Peyer's patch (tissue), 4 donors: Measurements from ENCODE around the gene MARCHF9. TPM values are rescaled to one million over a fixed set of nuclear protein-coding genes. Genes with fewer than 3 reads are reported as not detected.

Experiments
- DNase-seq, 3 donors: peaks; one replicate each; pipeline ENCODE4 v3.0.0-alpha.2; 2017 to 2019
- H3K27ac ChIP-seq, 4 donors: fragments of 200-600 bp; sonication (generic); one replicate each; pipeline ENCODE4 v1.5.1; 2016 to 2019
- H3K27me3 ChIP-seq, 2 donors: fragments of 200-600 bp; sonication (generic); one replicate each; pipeline ENCODE4 v1.5.1; 2019
- H3K36me3 ChIP-seq, 3 donors: fragments of 200-600 bp; sonication (generic); one replicate each; pipeline ENCODE4 v1.5.1; 2016 to 2019
- H3K4me1 ChIP-seq, 4 donors: fragments of 200-600 bp; sonication (generic); one replicate each; pipeline ENCODE4 v1.5.1; 2016 to 2019
- H3K4me3 ChIP-seq, 4 donors: fragments of 200-600 bp; sonication (generic); 1 replicate in 3 of 4; 2 replicates in 1 of 4; pipeline ENCODE4 v1.5.1; 2016 to 2019; ENCODE audit warnings: mild to moderate bottlenecking in 1 of 4
- H3K9me3 ChIP-seq, 4 donors: fragments of 200-600 bp; sonication (generic); one replicate each; pipeline ENCODE4 v1.5.1; 2016 to 2019; ENCODE audit warnings: mild to moderate bottlenecking in 1 of 4
- CTCF ChIP-seq, 6 experiments: fragments of 450-650 bp in 4 of 6; fragments of 200-600 bp in 2 of 6; sonication (generic) in 1 of 6; IDR thresholded peaks; one replicate each; pipeline ENCODE4 v1.5.1; 2017 to 2019; ENCODE audit warnings: antibody characterized with exemption in 6 of 6, mild to moderate bottlenecking in 3 of 6, moderate library complexity in 1 of 6
- POLR2A ChIP-seq, 2 donors: fragments of 450-650 bp; IDR thresholded peaks; one replicate each; pipeline ENCODE4 v1.5.1; 2017; ENCODE audit warnings: antibody characterized with exemption in 2 of 2, mild to moderate bottlenecking in 2 of 2, moderate library complexity in 2 of 2
- total RNA-seq, 4 donors: library from RNA; depleted of rRNA; stranded (reverse); fragments of >200 nt; gene quantifications; one replicate each; pipeline ENCODE4 v1.1.0, GENCODE V29; 2016

MARCHF9 gene
- total RNA-seq, 4 donors from 2014 or later: 7.4 to 17.2 (median 10.6) TPM

GRCh38 chr12:57755454-57756372, 810 bp downstream of the MARCHF9 start:
- TF ChIP-seq POLR2A (IDR thresholded peaks at IDR 0.05): peak; percentile 26 to 35
- no peak for TF ChIP-seq CTCF (IDR thresholded peaks at IDR 0.05)
- Histone ChIP-seq H3K9me3 (no peaks in the 10 kb centered on the region), H3K4me3 (peak overlapping the region; percentile 73 to 89 (median 80)), H3K27ac (peak overlapping the region; percentile 65 to 90 (median 84)), H3K4me1 (peaks cover 0 to 34% (median 4%) of the 10 kb centered on the region in 4 donors), H3K27me3 (no peaks in the 10 kb centered on the region), H3K36me3 (peaks cover 0 to 15% (median 0%) of the 10 kb centered on the region in 3 donors)
- peak; percentile 49 to 80 (median 76) for DNase-seq

GRCh38 chr12:57756406-57757341, 1.8 kb downstream of the MARCHF9 start:
- H3K36me3 ChIP-seq: peaks cover 0 to 15% (median 0%) of the 10 kb centered on the region in 3 donors
- no peaks in the 10 kb centered on the region for H3K9me3 ChIP-seq
- peak; percentile 18 to 81 (median 58) for TF ChIP-seq CTCF (IDR thresholded peaks at IDR 0.05)
- TF ChIP-seq POLR2A (IDR thresholded peaks at IDR 0.05): no peak
- H3K4me1 ChIP-seq: peaks cover 0 to 24% (median 4%) of the 10 kb centered on the region in 4 donors
- H3K27me3 ChIP-seq: no peaks in the 10 kb centered on the region
- H3K4me3 ChIP-seq: peak overlapping the region; percentile 73 to 89 (median 80)
- DNase-seq: peak; percentile 53 to 75 (median 69)
- H3K27ac ChIP-seq: peak overlapping the region in 3 of 4 donors; percentile 65 to 90 (median 88)

DNA sequence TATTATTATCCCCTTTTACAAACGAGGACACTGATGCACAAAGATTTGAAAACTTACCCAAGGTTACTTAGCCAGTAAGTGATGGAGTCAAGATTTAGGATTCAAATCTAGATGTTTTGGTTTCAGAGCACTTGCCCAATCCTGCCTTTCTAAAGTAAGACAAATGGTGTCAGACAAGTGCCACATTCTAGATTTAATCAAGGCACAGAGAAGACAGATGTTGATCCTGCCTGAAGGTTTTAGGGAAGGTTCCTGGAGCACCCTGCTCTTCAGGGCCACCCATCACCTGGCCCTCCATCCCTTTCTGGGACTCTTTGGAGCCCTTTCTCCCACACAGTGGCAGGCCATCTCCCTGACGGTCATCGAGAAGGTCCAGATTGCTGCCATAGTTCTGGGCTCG, 2.9 kb downstream of the MARCHF9 start:
- Histone ChIP-seq H3K4me1 (peaks cover 0 to 23% (median 4%) of the 10 kb centered on the region in 4 donors), H3K27ac (no peak overlapping the region), H3K36me3 (peaks cover 0 to 15% (median 0%) of the 10 kb centered on the region in 3 donors), H3K4me3 (no peak overlapping the region), H3K27me3 (no peaks in the 10 kb centered on the region), H3K9me3 (no peaks in the 10 kb centered on the region)
- TF ChIP-seq CTCF (IDR thresholded peaks at IDR 0.05): no peak
- TF ChIP-seq POLR2A (IDR thresholded peaks at IDR 0.05): no peak
- no peak for DNase-seq

GRCh38 chr12:57758552-57759359, 3.9 kb downstream of the MARCHF9 start:
- Histone ChIP-seq H3K36me3 (peaks cover 0 to 15% (median 0%) of the 10 kb centered on the region in 3 donors), H3K4me3 (no peak overlapping the region), H3K4me1 (peaks cover 0 to 21% (median 4%) of the 10 kb centered on the region in 4 donors), H3K27ac (no peak overlapping the region), H3K9me3 (no peaks in the 10 kb centered on the region), H3K27me3 (no peaks in the 10 kb centered on the region)
- DNase-seq: no peak
- TF ChIP-seq POLR2A (IDR thresholded peaks at IDR 0.05) (no peak), CTCF (IDR thresholded peaks at IDR 0.05) (no peak)
